Measurements from ENCODE around the gene HADHA. TPM values are rescaled to one million over a fixed set of nuclear protein-coding genes. Genes with fewer than 3 reads are reported as not detected.

The HADHA gene
- 151 and 158 TPM in 2 replicates for total RNA-seq
- 67.5 and 79.4 TPM in 2 replicates for polyA plus RNA-seq
- 107 and 113 TPM in 2 replicates for polyA plus RNA-seq (2011; cell fraction: cytosol; rRNA removed)
- polyA plus RNA-seq (2011; cell fraction: nucleus; rRNA removed), result 88.0 and 107 TPM in 2 replicates
- 203 and 205 TPM in 2 replicates for polyA plus RNA-seq (2012)
- polyA minus RNA-seq, result 136 and 139 TPM in 2 replicates
- polyA minus RNA-seq (2011; cell fraction: cytosol; rRNA and poly(A)+ RNA removed), result 112 TPM
- 40.2 and 50.5 TPM in 2 replicates for polyA minus RNA-seq (2011; cell fraction: nucleus; rRNA and poly(A)+ RNA removed)
- percentile 81 among the genes with signal in this experiment for Bru-seq, nascent RNA
- BruChase-seq, experiment 1, labeled RNA remaining after a 6-hour chase, result percentile 87 among the genes with signal in this experiment
- percentile 75 among the genes with signal in this experiment for BruChase-seq, experiment 2, labeled RNA remaining after a 2-hour chase
- long read RNA-seq, transcript HADHA-201 (20 exons, 3,037 nt), result major isoform, 408 of 490 reads
- long read RNA-seq, transcript HADHA-204 (19 exons, 2,982 nt), result minor isoform, 6 of 490 reads
- long read RNA-seq, partial matches to known transcripts, result 56 of 490 reads
- long read RNA-seq, other reads (novel, unspliced or antisense), result 18 of 490 reads

GRCh38 chr2:26244309-26245230, at the start of gene HADHA, which contains the start of gene HADHB:
Gene HADHA, minus strand, starts transcription at chr2:26244632. Its CDS starts 36 bp downstream, at chr2:26244596.
Gene HADHB, plus strand, starts transcription at chr2:26244939. Its CDS starts 9,316 bp downstream, at chr2:26254255.
- BruUV-seq (replicated peaks), result no TSS peak
- intact Hi-C loops (cut with micrococcal nuclease) (loop anchor here (1.0 to 5.0 kb wide), 3 partner anchors 55 to 223 kb away; no protein-coding TSS in a partner anchor), dilution Hi-C loops (cut with MboI; ENCODE audit: extremely low pct_ligation_motif_present, low sequenced_read_pairs) (no loop called here)
- peak within 1 kb of the TSS; percentile 94 for H3K27ac ChIP-seq (ENCODE audit: insufficient read depth, low read depth, low read length)
- no peaks in the 10 kb centered on the region for H3K9me1 ChIP-seq (replicated peaks; ENCODE audit: control insufficient read depth, extremely low read depth, insufficient read depth, low read length)
- DNase-seq (ENCODE audit: low read depth, low spot score), result peak; percentile 94
- peak; percentile 88 for FAIRE-seq
- CTCF ChIA-PET, result interaction anchor here (0.6 to 2.2 kb wide), 11 partner anchors 13 to 157 kb away, joined by 3 to 9 read pairs (median 3); no protein-coding TSS in a partner anchor
- peak within 1 kb of the TSS; percentile 89 for H2AFZ ChIP-seq (ENCODE audit: low read depth, low read length)
- peaks cover 4% of the 10 kb centered on the region for H4K20me1 ChIP-seq (replicated peaks; ENCODE audit: control insufficient read depth, extremely low read depth, insufficient read depth, low read length)
- H3K27me3 ChIP-seq (ENCODE audit: control insufficient read depth in 2 of 2, insufficient read depth in 2 of 2, low read length in 2 of 2), result no peaks in the 10 kb centered on the region
- H3K4me1 ChIP-seq (ENCODE audit: control insufficient read depth, extremely low read depth, insufficient read depth, low read length), result peaks cover 19% of the 10 kb centered on the region
- no peaks in the 10 kb centered on the region for H3K9me3 ChIP-seq (replicated peaks; ENCODE audit: control insufficient read depth, insufficient read depth, low read length)
- H3K4me3 ChIP-seq (replicated peaks in 1 of 3; ENCODE audit: insufficient read depth in 1 of 3, low read depth in 1 of 3, low read length in 3 of 3), result peak within 1 kb of the TSS; percentile 80 to 92 (median 85)
- peak within 1 kb of the TSS; percentile 99 for H3K4me2 ChIP-seq (ENCODE audit: insufficient read depth, low read length)
- TF ChIP-seq MAX (IDR thresholded peaks at IDR 0.05; ENCODE audit: insufficient read depth, insufficient read length) (peak; percentile 57), POLR2A (IDR thresholded peaks at IDR 0.05; ENCODE audit: low read depth, low read length) (peak; percentile 78), POLR2AphosphoS5 (IDR thresholded peaks at IDR 0.05; ENCODE audit: insufficient read depth, low read depth, low read length) (peak; percentile 49), JUN (IDR thresholded peaks at IDR 0.05; ENCODE audit: borderline replicate concordance, insufficient read depth, insufficient read length, low read depth) (no peak), CTCF (IDR thresholded peaks at IDR 0.05; ENCODE audit: extremely low read depth in 1 of 2, insufficient read depth in 1 of 2, low read depth in 1 of 2, low read length in 2 of 2) (peak in 1 of 2 donors; percentile 34), GATA2 (IDR thresholded peaks at IDR 0.05; ENCODE audit: insufficient read depth, insufficient read length, low read depth, low read length) (no peak), MYC (IDR thresholded peaks at IDR 0.05; ENCODE audit: low read depth, low read length) (no peak), FOS (IDR thresholded peaks at IDR 0.05; ENCODE audit: borderline replicate concordance, insufficient read depth, low read length) (peak; percentile 11), EZH2 (IDR thresholded peaks at IDR 0.05; ENCODE audit: borderline replicate concordance, low read depth, low read length, severe bottlenecking) (no peak)
- H3K79me2 ChIP-seq (ENCODE audit: control insufficient read depth, insufficient read depth, low read length), result peaks cover 93% of the 10 kb centered on the region
- H3K9ac ChIP-seq (replicated peaks; ENCODE audit: extremely low read depth, insufficient read depth, low read length), result peak within 1 kb of the TSS; percentile 96
- no peaks in the 10 kb centered on the region for H3K36me3 ChIP-seq (ENCODE audit: control insufficient read depth in 2 of 2, extremely low read depth in 1 of 2, insufficient read depth in 2 of 2, low read length in 2 of 2)
- POLR2A ChIA-PET, result interaction anchor here (0.6 to 0.7 kb wide), 2 partner anchors 28 to 68 kb away, joined by 3 to 5 read pairs; no protein-coding TSS in a partner anchor
